ENCODE measurements around the gene BAIAP3.

DNA sequence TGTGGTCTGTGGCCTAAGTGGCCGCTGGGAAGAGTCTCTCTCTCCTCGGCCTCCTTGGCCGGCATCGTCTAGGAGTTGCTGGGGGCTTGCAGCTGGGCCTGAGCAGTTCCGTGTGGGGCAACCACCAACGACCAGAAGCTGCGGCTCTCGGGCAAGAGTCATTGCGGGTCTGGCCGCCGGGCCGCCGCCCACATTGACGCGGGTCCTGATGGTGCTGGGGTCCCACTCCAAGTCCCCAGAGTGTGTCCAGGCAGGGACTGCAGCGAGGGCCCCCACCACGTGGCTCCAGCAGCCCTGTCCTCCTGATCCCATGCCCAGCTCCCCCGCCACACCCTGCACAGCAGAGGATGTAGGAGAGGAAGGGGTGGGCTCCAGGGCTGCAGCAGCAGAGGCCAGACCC, 50.1 kb downstream of the BAIAP3 start:
- TF ChIP-seq, protein P1, sequence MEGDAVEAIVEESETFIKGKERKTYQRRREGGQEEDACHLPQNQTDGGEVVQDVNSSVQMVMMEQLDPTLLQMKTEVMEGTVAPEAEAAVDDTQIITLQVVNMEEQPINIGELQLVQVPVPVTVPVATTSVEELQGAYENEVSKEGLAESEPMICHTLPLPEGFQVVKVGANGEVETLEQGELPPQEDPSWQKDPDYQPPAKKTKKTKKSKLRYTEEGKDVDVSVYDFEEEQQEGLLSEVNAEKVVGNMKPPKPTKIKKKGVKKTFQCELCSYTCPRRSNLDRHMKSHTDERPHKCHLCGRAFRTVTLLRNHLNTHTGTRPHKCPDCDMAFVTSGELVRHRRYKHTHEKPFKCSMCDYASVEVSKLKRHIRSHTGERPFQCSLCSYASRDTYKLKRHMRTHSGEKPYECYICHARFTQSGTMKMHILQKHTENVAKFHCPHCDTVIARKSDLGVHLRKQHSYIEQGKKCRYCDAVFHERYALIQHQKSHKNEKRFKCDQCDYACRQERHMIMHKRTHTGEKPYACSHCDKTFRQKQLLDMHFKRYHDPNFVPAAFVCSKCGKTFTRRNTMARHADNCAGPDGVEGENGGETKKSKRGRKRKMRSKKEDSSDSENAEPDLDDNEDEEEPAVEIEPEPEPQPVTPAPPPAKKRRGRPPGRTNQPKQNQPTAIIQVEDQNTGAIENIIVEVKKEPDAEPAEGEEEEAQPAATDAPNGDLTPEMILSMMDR (IDR thresholded peaks at IDR 0.05) = no peak
- no peak for TF ChIP-seq POLR2A (IDR thresholded peaks at IDR 0.05)

All from Peyer's patch (tissue), 4 donors.